HepG2 (cell line): ENCODE data around the gene ACADS. TPM values are rescaled to one million over a fixed set of nuclear protein-coding genes. Genes with fewer than 3 reads are reported as not detected.

Experiments
- ATAC-seq: fragments of 200-7000 bp; cut with Tn5 transposase; 3 replicates; pipeline ENCODE4 v1.9.1; 2020; ENCODE audit warnings: mild to moderate bottlenecking, moderate library complexity
- BruUV-seq: library from RNA; stranded (reverse); fragments of 400-500 nt; replicated peaks from 2 replicates; lab custom pipeline; 2021; lab: Mats Ljungman, UMichigan
- CTCF ChIA-PET: fragments of 300-600 bp; formaldehyde crosslinking; extraction: SDS; loops from one replicate; lab custom pipeline; 2021; ENCODE audit warnings: low total read pairs, inconsistent platforms, low intra/inter-chr PET ratio; lab: Yijun Ruan, JAX
- POLR2A ChIA-PET: fragments of 350-600 bp; sonication (Branson Sonifier 250); formaldehyde crosslinking; loops from one replicate; lab custom pipeline; 2020; ENCODE audit warnings: antibody characterized with exemption, inconsistent platforms; lab: Yijun Ruan, JAX
- DNase-seq: peaks from one replicate; pipeline ENCODE4 v3.0.0-alpha.2; 2015; ENCODE audit warnings: low spot score
- FAIRE-seq: peaks from 3 replicates; lab custom pipeline; 2011; peaks lifted over from hg19 to GRCh38; lab: Jason Lieb, UNC
- H2AFZ ChIP-seq: one replicate; pipeline ENCODE4 v1.6.1; 2011; ENCODE audit warnings: low read length, inconsistent platforms
- H3K27ac ChIP-seq: fragments of 300-600 bp; 3 replicates; pipeline ENCODE4 v1.8.0; 2011; ENCODE audit warnings: mixed run types, mild to moderate bottlenecking, mixed read lengths, low read length, inconsistent platforms; ENCODE audit not compliant: insufficient read depth; ENCODE audit errors: extremely low read length
- H3K27me3 ChIP-seq, 2 experiments: fragments of 200-600 bp in 1 of 2; 2 replicates in 1 of 2; 3 replicates in 1 of 2; pipeline versions ENCODE4 v1.6.0 to v1.8.0; 2011; ENCODE audit warnings: low read length in 2 of 2, mild to moderate bottlenecking in 2 of 2, moderate library complexity in 2 of 2, inconsistent platforms in 1 of 2; ENCODE audit not compliant: insufficient read depth in 2 of 2, control insufficient read depth in 1 of 2
- H3K36me3 ChIP-seq, 2 experiments: fragments of 200-600 bp in 1 of 2; replicated peaks in 1 of 2; 2 replicates in 1 of 2; 3 replicates in 1 of 2; pipeline versions ENCODE4 v1.5.1 to v1.8.0; 2011; ENCODE audit warnings: low read length in 2 of 2, inconsistent platforms in 1 of 2; ENCODE audit not compliant: insufficient read depth in 2 of 2, control insufficient read depth in 1 of 2
- H3K4me1 ChIP-seq: 2 replicates; pipeline ENCODE4 v1.5.1; 2012; ENCODE audit warnings: low read length, inconsistent platforms; ENCODE audit not compliant: insufficient read depth
- H3K4me2 ChIP-seq: 2 replicates; pipeline ENCODE4 v1.6.0; 2011; ENCODE audit warnings: low read depth, low read length, inconsistent platforms
- H3K4me3 ChIP-seq, 3 experiments: fragments of 200-600 bp in 1 of 3; sonication (generic), shearing (Covaris generic) in 1 of 3; replicated peaks in 1 of 3; 2 replicates each; pipeline ENCODE4 v1.5.1; 2011 to 2016; ENCODE audit warnings: low read length in 3 of 3, inconsistent platforms in 2 of 3, low read depth in 2 of 3, mild to moderate bottlenecking in 2 of 3, control low read depth in 1 of 3, mixed read lengths in 1 of 3; ENCODE audit not compliant: insufficient read depth in 1 of 3
- H3K79me2 ChIP-seq: one replicate; pipeline ENCODE4 v1.6.1; 2011; ENCODE audit warnings: low read length, inconsistent platforms; ENCODE audit not compliant: insufficient read depth
- H3K9ac ChIP-seq: 2 replicates; pipeline ENCODE4 v1.6.0; 2011; ENCODE audit warnings: mild to moderate bottlenecking, low read depth, low read length, inconsistent platforms; ENCODE audit not compliant: insufficient read depth
- H3K9me3 ChIP-seq: 2 replicates; pipeline ENCODE4 v1.5.1; 2012; ENCODE audit warnings: mild to moderate bottlenecking, low read length
- H4K20me1 ChIP-seq: 2 replicates; pipeline ENCODE4 v1.6.0; 2011; ENCODE audit warnings: inconsistent platforms, mild to moderate bottlenecking, low read length, moderate library complexity; ENCODE audit not compliant: insufficient read depth
- ZBTB46 ChIP-seq: sonication (generic); formaldehyde crosslinking; IDR thresholded peaks from 2 replicates; pipeline ENCODE4 v1.4.0; 2020; ENCODE audit warnings: mild to moderate bottlenecking, missing genetic modification reagents, borderline replicate concordance
- ZNF101 ChIP-seq: sonication (generic); formaldehyde crosslinking; IDR thresholded peaks from 2 replicates; pipeline ENCODE4 v1.4.0; 2020; ENCODE audit warnings: mild to moderate bottlenecking, low read depth, missing genetic modification reagents, borderline replicate concordance
- ZNF501 ChIP-seq: sonication (generic); formaldehyde crosslinking; IDR thresholded peaks from 2 replicates; pipeline ENCODE4 v1.5.1; 2020; ENCODE audit warnings: mild to moderate bottlenecking, moderate library complexity, missing genetic modification reagents
- ZNF577 ChIP-seq: sonication (generic); formaldehyde crosslinking; IDR thresholded peaks from 2 replicates; pipeline ENCODE4 v1.4.0; 2020; ENCODE audit warnings: mild to moderate bottlenecking, low read depth, missing genetic modification reagents, borderline replicate concordance
- ZNF773 ChIP-seq: sonication (generic); formaldehyde crosslinking; IDR thresholded peaks from 2 replicates; pipeline ENCODE4 v1.4.0; 2020; ENCODE audit warnings: missing genetic modification reagents, borderline replicate concordance
- whole genome bisulfite sequencing: methylation state at CpG from one replicate; pipeline ENCODE4 v1.1.6; 2017; ENCODE audit warnings: low lambda C conversion rate; 5-methylcytosine and 5-hydroxymethylcytosine counted together
- in situ Hi-C: cut with HindIII; loops from 2 replicates; pipeline ENCODE4 v1.10.0; 2017; ENCODE audit warnings: low pct_unique_long_range_greater_than_20kb; ENCODE audit not compliant: extremely low pct_ligation_motif_present
- intact Hi-C: fragments of 100-400 bp; cut with micrococcal nuclease; formaldehyde crosslinking; loops from one replicate; pipeline ENCODE4 v1.10.0; 2022; ENCODE audit not compliant: unreplicated experiment
- polyA plus RNA-seq, 8 experiments: library from polyadenylated mRNA; depleted of rRNA in 3 of 8; stranded (reverse) in 7 of 8; unstranded in 1 of 8; fragments of >200 nt; fragmentation: Illumina TruSeq in 4 of 8; extraction: Trizol in 4 of 8; gene quantifications; 2 replicates each; pipeline versions ENCODE4 v1.2.1 to v1.2.3, GENCODE V29; 2011 to 2016; ENCODE audit warnings: low read depth in 4 of 8, missing spikeins in 1 of 8, mixed read lengths in 1 of 8; ENCODE audit not compliant: insufficient read depth in 1 of 8
- total RNA-seq, 5 experiments: library from RNA; depleted of rRNA; stranded (reverse); fragments of >200 nt; fragmentation: Illumina TruSeq; extraction: Trizol; gene quantifications; 2 replicates each; pipeline ENCODE4 v1.2.3, GENCODE V29; 2016; ENCODE audit warnings: low read depth in 1 of 5
- TF ChIP-seq, protein P1 (sequence below): sonication (generic); formaldehyde crosslinking; IDR thresholded peaks from 2 replicates; pipeline ENCODE4; 2020; ENCODE audit warnings: missing genetic modification reagents, mild to moderate bottlenecking, borderline replicate concordance

The ACADS gene
- total and polyA plus RNA-seq, 2 of the 13 experiments (the other 11 are each of a cell fraction or from before 2014, with no cell fraction given), result 17.4 to 27.7 TPM

DNA sequence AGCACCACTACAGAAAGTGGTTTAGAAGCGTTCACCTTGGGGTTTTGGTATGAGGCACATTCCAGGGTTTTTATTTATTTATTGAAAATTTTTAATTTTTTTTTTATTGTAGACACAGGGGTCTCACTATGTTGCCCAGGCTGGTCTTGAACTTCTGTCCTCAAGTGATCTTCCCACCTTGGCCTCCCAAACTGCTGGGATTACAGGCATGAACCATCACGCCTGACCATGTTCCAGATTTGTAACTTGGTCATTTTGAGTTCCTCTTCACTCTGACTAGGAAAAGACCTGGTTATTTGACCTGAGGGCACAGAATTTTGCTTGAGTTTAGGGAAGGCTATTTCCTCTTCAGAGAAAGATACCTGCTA, 35.6 kb upstream of the ACADS start:
- H3K4me2 ChIP-seq, result peak overlapping the region; percentile 86
- peaks cover 64% of the 10 kb centered on the region for H3K4me1 ChIP-seq
- FAIRE-seq (no peak), ATAC-seq (no peak), DNase-seq (no peak)
- H2AFZ ChIP-seq, result no peak overlapping the region
- TF ChIP-seq ZNF501 (no peak), ZNF101 (CRISPR knock-in tag) (no peak), ZBTB46 (CRISPR knock-in tag) (no peak), ZNF577 (CRISPR knock-in tag) (no peak), ZNF773 (CRISPR knock-in tag) (no peak)
- peak overlapping the region; percentile 94 for H3K27ac ChIP-seq
- intact Hi-C loops, result no loop called here
- no peaks in the 10 kb centered on the region for H3K9me3 ChIP-seq
- H3K79me2 ChIP-seq, result peaks cover 77% of the 10 kb centered on the region
- CTCF ChIA-PET, result no interaction called here
- H4K20me1 ChIP-seq, result peaks cover 40% of the 10 kb centered on the region
- H3K9ac ChIP-seq, result peak overlapping the region; percentile 85; the same call in 1 of the 2 replicates
- WGBS, result 93% methylated on average over 2 of the region's 2 CpGs
- in situ Hi-C loops, result no loop called here
- POLR2A ChIA-PET, result no interaction called here
- BruUV-seq, result no TSS peak
- H3K4me3 ChIP-seq, result no peak overlapping the region; a peak in 2 of 6 replicates
- no peaks in the 10 kb centered on the region for H3K27me3 ChIP-seq
- peaks cover 4 to 20% of the 10 kb centered on the region in 2 experiments for H3K36me3 ChIP-seq

DNA sequence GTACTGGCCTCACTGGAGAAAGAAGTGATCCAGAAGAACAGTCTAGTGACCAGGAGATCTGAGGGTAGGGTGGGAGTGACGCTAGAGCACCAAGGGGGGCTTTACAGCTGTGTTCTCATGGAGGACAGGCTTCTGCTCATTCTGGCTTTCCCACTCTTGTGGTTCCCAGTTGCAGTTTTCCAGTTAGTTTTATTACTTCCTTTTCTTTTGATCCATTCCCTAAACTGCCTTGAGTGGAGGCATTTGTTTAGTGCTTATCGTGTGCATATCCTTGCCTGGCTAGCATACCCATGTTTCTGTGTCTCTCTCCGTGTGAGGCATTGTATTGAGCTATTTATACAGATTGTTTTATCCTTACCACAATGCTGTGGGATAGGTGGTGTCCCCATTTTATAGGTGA, 34.6 kb upstream of the ACADS start:
- intact Hi-C loops (no loop called here), in situ Hi-C loops (no loop called here)
- H3K9ac ChIP-seq, result no peak overlapping the region
- H3K27me3 ChIP-seq, result no peaks in the 10 kb centered on the region
- peaks cover 55% of the 10 kb centered on the region for H3K4me1 ChIP-seq
- peaks cover 8 to 29% of the 10 kb centered on the region in 2 experiments for H3K36me3 ChIP-seq
- H3K4me2 ChIP-seq, result peak overlapping the region; percentile 86
- 69% methylated on average over 3 of the region's 3 CpGs for WGBS
- H3K4me3 ChIP-seq, result no peak overlapping the region
- peaks cover 40% of the 10 kb centered on the region for H4K20me1 ChIP-seq
- DNase-seq (no peak), ATAC-seq (no peak), FAIRE-seq (no peak)
- CTCF ChIA-PET, result no interaction called here
- peaks cover 82% of the 10 kb centered on the region for H3K79me2 ChIP-seq
- no peak overlapping the region for H2AFZ ChIP-seq
- BruUV-seq, result no TSS peak
- no peaks in the 10 kb centered on the region for H3K9me3 ChIP-seq
- POLR2A ChIA-PET, result no interaction called here
- H3K27ac ChIP-seq, result peak overlapping the region; percentile 72
- TF ChIP-seq, protein P1, sequence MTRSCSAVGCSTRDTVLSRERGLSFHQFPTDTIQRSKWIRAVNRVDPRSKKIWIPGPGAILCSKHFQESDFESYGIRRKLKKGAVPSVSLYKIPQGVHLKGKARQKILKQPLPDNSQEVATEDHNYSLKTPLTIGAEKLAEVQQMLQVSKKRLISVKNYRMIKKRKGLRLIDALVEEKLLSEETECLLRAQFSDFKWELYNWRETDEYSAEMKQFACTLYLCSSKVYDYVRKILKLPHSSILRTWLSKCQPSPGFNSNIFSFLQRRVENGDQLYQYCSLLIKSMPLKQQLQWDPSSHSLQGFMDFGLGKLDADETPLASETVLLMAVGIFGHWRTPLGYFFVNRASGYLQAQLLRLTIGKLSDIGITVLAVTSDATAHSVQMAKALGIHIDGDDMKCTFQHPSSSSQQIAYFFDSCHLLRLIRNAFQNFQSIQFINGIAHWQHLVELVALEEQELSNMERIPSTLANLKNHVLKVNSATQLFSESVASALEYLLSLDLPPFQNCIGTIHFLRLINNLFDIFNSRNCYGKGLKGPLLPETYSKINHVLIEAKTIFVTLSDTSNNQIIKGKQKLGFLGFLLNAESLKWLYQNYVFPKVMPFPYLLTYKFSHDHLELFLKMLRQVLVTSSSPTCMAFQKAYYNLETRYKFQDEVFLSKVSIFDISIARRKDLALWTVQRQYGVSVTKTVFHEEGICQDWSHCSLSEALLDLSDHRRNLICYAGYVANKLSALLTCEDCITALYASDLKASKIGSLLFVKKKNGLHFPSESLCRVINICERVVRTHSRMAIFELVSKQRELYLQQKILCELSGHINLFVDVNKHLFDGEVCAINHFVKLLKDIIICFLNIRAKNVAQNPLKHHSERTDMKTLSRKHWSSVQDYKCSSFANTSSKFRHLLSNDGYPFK (CRISPR knock-in tag), result no peak
